NOMO-1 treated with DMSO at 0.1 percent for 48 hours (cell line): ENCODE measurements around the gene FIGN.

Experiments
- DNase-seq: peaks from one replicate; lab custom pipeline; 2025; ENCODE audit not compliant: unreplicated experiment; lab: John Stamatoyannopoulos, UW

The FIGN gene

DNA sequence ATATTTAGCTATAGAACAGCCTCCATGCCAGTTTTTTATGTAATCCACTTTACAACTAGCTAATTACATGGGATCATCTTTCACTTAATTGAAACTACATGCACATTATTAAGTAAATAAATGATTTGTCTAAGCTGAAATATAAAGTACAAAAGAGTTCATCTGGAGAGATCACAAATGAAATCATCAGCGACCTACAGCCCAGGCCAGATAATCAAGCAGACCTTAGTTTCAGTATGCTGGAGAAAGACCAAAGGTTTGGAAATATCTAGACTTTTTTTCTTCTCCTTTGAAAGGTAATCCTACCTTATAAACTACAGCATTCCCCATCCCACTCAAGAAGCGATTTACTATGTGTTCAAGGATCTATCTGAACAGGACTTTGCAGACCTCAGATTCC lies 26.5 kb downstream of the FIGN start:
- DNase-seq: no peak

GRCh38 chr2:163708265-163708664 lies 27.5 kb downstream of the FIGN start:
- peak; percentile 8 for DNase-seq

DNA sequence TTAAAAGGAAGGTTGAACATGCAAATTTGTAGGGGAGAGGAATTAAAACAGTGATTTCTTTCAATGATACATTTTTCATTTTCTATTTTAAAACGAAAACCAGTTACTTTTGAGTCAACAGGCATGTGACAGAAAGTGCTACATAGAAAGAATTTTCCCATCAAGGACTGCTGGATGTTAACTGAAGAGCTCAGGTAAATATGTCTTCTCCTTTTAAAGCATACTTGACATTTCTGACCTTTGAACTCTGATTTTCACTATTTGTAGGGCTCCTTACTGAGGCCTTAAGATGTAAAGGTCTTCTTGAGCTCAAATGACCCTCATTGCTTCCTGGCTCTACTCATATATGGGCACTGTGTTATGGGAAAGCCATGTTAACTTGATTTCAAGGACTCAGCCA lies 32.4 kb downstream of the FIGN start:
- no peak for DNase-seq

DNA sequence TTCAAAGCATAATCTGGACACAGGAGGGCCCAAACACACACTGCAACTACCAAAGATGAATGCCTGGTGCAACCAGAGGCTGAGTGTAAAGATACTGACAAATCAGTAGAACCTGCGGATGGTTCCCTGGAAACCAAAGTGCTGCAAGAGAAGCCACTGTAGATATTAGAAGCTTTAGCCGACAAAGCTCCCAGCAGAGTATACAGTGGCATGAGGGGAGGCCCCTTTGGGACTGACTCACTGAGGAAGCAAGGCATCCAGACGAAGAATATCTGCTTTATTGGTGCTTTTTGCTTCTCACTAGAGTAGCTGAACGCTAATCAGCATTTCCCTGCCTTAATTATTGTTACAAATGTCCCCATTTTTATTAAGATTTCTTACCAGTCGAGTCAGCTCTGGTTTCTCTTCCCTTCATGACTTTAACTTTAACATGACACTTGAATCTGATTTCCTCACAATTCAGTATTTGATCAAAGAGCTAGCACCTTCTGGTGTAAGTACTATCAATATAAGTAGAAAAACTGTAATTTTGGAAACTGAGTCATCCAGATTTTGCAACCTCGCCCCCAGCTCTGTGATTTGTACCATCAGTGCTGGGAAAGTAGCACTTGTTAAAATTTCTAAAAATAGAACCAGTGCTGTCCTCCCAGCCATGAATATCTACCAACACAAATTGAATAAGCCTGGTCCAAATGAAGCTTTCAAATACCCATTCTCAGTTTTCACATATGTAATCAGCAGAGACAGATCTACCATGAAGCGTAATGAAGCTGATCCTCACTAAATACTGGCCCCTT lies 34.2 kb downstream of the FIGN start:
- DNase-seq: no peak

- DNase-seq: no peak
These were observed 37.0 kb downstream of the FIGN start for GRCh38 chr2:163698857-163699256.

GRCh38 chr2:163697846-163698637 lies 37.8 kb downstream of the FIGN start:
- no peak for DNase-seq

GRCh38 chr2:163697429-163697828 lies 38.4 kb downstream of the FIGN start:
- no peak for DNase-seq

GRCh38 chr2:163693484-163693883 lies 42.3 kb downstream of the FIGN start:
- DNase-seq: no peak

- DNase-seq: no peak
These were observed 43.0 kb downstream of the FIGN start for GRCh38 chr2:163692611-163693482.

DNA sequence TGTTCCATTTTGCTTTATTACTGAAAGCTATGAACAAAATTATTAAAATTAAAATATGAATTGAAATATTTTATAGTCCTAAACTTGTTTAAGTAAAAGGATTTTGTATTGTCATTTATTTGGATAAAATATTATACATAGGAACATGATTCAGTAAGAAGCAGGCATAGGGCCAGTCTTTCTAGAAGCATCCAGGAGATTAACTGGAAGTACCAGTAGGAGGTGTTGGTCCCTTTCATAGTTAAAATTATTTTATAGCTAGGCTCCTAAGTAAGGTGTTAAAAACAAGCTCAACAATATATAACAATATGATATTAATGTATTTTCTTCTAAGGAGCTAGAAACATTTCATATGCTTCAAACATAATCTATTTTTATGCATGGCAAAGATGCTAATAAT lies 43.7 kb downstream of the FIGN start:
- no peak for DNase-seq

GRCh38 chr2:163690896-163691295 lies 44.9 kb downstream of the FIGN start:
- no peak for DNase-seq

- DNase-seq: no peak
These were observed 48.6 kb downstream of the FIGN start for GRCh38 chr2:163687217-163687616.

DNA sequence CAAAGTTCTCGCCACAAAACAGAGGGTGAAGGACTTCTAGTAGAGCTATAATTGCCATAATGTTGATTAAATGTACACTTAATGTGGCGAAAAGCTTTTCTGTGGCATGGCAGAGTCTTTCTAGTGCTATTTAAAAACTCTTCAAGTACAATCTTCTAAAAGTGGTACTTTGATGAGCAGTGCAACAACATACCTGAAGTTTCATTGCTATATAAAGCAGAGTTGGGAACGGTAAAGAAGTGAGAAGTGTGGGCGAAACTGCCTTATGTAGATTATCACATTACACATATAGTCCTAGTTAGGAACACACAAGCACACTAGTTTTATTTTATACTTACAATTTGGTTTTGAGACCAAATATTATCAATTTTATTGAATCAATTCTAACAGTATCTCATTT lies 49.5 kb downstream of the FIGN start:
- no peak for DNase-seq

DNA sequence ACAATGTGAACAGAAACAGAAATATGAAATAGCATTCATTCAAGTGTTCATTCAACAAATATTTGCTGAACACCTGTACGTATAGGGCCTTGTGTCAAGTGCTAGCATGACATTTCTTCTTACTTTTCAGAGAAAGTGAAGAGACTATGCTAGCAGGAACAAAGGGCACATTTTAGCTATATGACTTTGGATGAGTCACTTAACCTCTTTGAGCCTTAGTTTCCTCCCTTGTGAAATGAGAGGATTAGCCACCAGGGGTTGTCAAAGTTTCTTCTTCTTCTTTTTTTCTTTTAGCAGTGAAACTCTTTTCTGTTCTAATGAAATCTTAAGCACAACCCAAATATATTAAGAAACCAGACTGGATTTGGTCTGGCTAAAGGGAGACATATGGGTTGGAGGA lies 53.1 kb downstream of the FIGN start:
- no peak for DNase-seq

GRCh38 chr2:163681745-163682144 lies 54.1 kb downstream of the FIGN start:
- no peak for DNase-seq

GRCh38 chr2:163675388-163675787 lies 60.4 kb downstream of the FIGN start:
- DNase-seq: no peak

GRCh38 chr2:163673522-163673921 lies 62.3 kb downstream of the FIGN start:
- no peak for DNase-seq

DNA sequence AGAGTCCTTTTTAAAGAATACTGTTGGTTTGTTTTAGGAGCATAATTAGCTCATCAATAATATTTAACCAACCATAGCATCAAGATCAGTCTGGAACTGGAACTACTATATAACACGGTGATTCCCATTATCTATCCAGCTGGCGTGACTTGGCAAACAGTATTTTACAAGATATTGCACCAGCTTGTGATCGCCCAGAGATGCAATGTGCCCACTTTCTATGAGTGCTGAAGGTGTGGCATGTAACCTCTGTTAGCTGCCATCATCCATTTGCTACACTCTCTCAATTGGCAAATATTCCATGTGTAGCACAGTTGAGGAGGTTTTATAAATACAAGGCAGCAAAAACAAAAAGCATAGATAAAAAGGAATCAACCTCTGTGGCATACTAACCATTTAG lies 64.9 kb downstream of the FIGN start:
- DNase-seq: no peak

DNA sequence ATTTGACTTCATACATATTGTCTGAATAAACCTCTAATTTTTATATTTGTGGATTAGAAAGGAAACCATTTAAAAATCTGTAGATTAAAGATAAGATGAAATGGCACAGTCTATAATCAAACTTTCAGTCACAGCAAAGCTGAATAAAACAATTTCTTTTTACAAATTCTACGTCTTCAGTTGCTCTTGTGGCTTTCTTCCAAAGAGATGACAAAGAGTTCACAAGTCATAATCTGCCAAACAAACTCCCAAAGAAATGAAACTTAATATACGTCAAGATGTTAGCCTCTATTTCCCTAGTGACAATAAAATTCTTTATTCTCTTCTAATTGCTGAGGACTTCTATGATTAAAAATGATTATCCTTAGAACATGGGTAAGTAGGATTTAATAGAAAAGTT lies 66.3 kb downstream of the FIGN start:
- DNase-seq: no peak

DNA sequence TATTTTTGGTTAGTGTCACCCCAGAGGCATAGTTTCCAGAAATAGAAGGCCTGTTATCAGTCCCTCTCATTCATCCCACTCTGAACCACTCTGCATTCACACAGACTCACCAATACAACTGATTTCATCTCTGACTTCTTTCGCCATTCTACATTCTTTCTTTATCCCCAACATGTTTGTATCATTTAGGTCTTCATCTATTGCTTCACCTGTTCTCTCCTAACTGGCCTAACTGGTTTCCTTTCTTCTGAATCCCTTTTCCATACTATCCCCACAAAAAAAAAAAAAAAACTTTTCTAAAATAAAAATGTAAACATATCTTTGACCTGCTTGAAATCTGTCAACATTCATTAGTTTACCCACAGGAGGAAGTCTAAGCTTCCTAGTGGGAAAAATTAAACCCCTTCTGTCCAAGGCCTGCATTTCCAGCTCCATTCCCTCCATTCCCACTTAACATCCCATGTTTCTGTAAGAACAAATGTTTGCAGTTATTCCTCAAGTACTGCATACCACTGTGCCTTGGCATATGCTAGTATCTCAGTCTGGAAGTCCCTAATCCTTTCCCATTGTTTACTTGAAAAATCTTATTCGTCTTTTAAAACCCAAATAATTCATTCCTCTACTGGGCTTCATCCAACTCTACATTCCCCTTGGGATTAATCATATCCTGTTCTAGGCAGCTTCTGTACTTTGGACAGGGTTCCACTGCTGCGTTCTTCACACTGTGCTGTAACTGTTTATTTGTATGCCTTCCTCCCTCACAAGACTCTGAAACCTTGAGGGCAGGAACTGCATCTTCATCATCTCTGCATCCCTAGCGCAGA lies 68.5 kb downstream of the FIGN start:
- DNase-seq: no peak

DNA sequence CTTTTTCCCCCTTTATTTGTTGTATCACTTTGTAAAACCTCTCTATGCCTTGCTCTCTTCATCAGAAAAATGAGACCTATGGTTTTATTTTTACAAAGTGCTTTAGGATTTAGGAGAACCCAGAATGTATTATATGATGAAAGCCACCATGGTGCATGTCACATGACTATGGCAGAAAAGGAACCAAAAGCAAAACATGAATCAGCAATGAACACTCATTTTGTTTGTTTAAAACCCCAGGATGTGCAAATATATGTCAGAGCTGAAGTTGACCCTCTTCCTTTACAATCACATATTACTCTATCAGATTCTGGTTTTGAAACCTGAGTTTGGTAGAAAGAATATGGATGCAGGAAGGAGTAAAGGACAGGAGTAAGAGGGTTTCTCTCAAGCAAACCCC lies 70.0 kb downstream of the FIGN start:
- DNase-seq: no peak
